ENCODE data around the gene IL4R. TPM values are rescaled to one million over a fixed set of nuclear protein-coding genes. Genes with fewer than 3 reads are reported as not detected.

The IL4R gene
- total RNA-seq, 2 donors from 2014 or later: 118 to 140 TPM

GRCh38 chr16:27339180-27339579 is 25.4 kb downstream of the IL4R start:
- DNase-seq: no peak
- intact Hi-C loops (cut with DNase I, micrococcal nuclease): no loop called here
- ATAC-seq: no peak

GRCh38 chr16:27340654-27341053 is 26.9 kb downstream of the IL4R start:
- ATAC-seq (peak; percentile 13), DNase-seq (no peak)
- intact Hi-C loops (cut with DNase I, micrococcal nuclease): no loop called here

- DNase-seq (no peak), ATAC-seq (no peak)
- intact Hi-C loops (cut with DNase I, micrococcal nuclease): no loop called here
Measured at GRCh38 chr16:27341549-27341948, 27.8 kb downstream of the IL4R start.

- no peak for ATAC-seq
- DNase-seq: no peak
- intact Hi-C loops (cut with DNase I, micrococcal nuclease): no loop called here
Measured at GRCh38 chr16:27341971-27342370, 28.2 kb downstream of the IL4R start.

- no peak for DNase-seq
- intact Hi-C loops (cut with DNase I, micrococcal nuclease): no loop called here
- peak; percentile 39 for ATAC-seq
Measured at GRCh38 chr16:27344721-27345120, 30.9 kb downstream of the IL4R start.

GRCh38 chr16:27345201-27345600 is 31.4 kb downstream of the IL4R start:
- ATAC-seq (no peak), DNase-seq (no peak)
- intact Hi-C loops (cut with DNase I, micrococcal nuclease): no loop called here

GRCh38 chr16:27346819-27347218 is 33.0 kb downstream of the IL4R start:
- intact Hi-C loops (cut with DNase I, micrococcal nuclease): no loop called here
- DNase-seq (no peak), ATAC-seq (peak; percentile 12)

- ATAC-seq (no peak), DNase-seq (no peak)
- intact Hi-C loops (cut with DNase I, micrococcal nuclease): no loop called here
Measured at GRCh38 chr16:27347930-27348685, 34.3 kb downstream of the IL4R start.

- no peak for ATAC-seq
- intact Hi-C loops (cut with DNase I, micrococcal nuclease): no loop called here
- DNase-seq: no peak
Measured at GRCh38 chr16:27349276-27349675, 35.5 kb downstream of the IL4R start.

GRCh38 chr16:27350006-27350405 is 36.2 kb downstream of the IL4R start:
- DNase-seq (no peak), ATAC-seq (no peak)
- intact Hi-C loops (cut with DNase I, micrococcal nuclease): no loop called here

GRCh38 chr16:27351989-27352388 is 38.2 kb downstream of the IL4R start:
- DNase-seq (no peak), ATAC-seq (no peak)
- intact Hi-C loops (cut with DNase I, micrococcal nuclease): no loop called here

- DNase-seq: no peak
- ATAC-seq: no peak
- intact Hi-C loops (cut with DNase I, micrococcal nuclease): no loop called here
Measured at GRCh38 chr16:27353853-27354252, 40.1 kb downstream of the IL4R start.

- intact Hi-C loops (cut with DNase I, micrococcal nuclease): no loop called here
- peak; percentile 62 for ATAC-seq
- DNase-seq: peak in 1 of 2 donors; percentile 47
Measured at GRCh38 chr16:27355610-27356009, 41.8 kb downstream of the IL4R start.

- ATAC-seq (no peak), DNase-seq (no peak)
- intact Hi-C loops (cut with DNase I, micrococcal nuclease): no loop called here
Measured at GRCh38 chr16:27356794-27357193, 43.0 kb downstream of the IL4R start.

GRCh38 chr16:27359051-27359450 is 45.3 kb downstream of the IL4R start:
- DNase-seq (no peak), ATAC-seq (no peak)
- intact Hi-C loops (cut with DNase I, micrococcal nuclease): no loop called here

- intact Hi-C loops (cut with DNase I, micrococcal nuclease): no loop called here
- no peak for ATAC-seq
- no peak for DNase-seq
Measured at GRCh38 chr16:27359615-27360014, 45.8 kb downstream of the IL4R start.

GRCh38 chr16:27361987-27362386 is 48.2 kb downstream of the IL4R start:
- no peak for ATAC-seq
- no peak for DNase-seq
- intact Hi-C loops (cut with DNase I, micrococcal nuclease): no loop called here

- intact Hi-C loops (cut with DNase I, micrococcal nuclease): no loop called here
- ATAC-seq: no peak
- DNase-seq: no peak
Measured at GRCh38 chr16:27362570-27363245, 48.9 kb downstream of the IL4R start.

GRCh38 chr16:27363246-27363632 is 49.5 kb downstream of the IL4R start:
- ATAC-seq: no peak
- DNase-seq: no peak
- intact Hi-C loops (cut with DNase I, micrococcal nuclease): no loop called here

- DNase-seq: peak; percentile 88 to 92
- intact Hi-C loops (cut with DNase I, micrococcal nuclease): no loop called here
- ATAC-seq: peak; percentile 67
Measured at GRCh38 chr16:27363797-27364196, 50.0 kb downstream of the IL4R start.
